OCI-LY1 (cell line): ENCODE results near the gene NFATC2IP.

Experiments used
- CTCF ChIP-seq: fragments of 200-600 bp; sonication (generic), shearing (Covaris generic); IDR thresholded peaks from 2 replicates; pipeline ENCODE4 v1.5.1; 2017; ENCODE audit warnings: mild to moderate bottlenecking, antibody characterized with exemption, low read length, moderate library complexity, mixed read lengths
- EZH2 ChIP-seq: fragments of 200-600 bp; sonication (generic), shearing (Covaris generic); IDR thresholded peaks from 2 replicates; pipeline ENCODE4 v1.8.0; 2017; ENCODE audit warnings: borderline replicate concordance, mixed run types, mild to moderate bottlenecking, antibody characterized with exemption, low read length, moderate library complexity, mixed read lengths

- TF ChIP-seq CTCF (no peak), EZH2 (no peak)
Observed at GRCh38 chr16:28974437-28975157, 23.9 kb downstream of the NFATC2IP start, which contains the start of gene SPNS1.
